Bone marrow (tissue), 2 donors: ENCODE measurements around the gene CAPRIN2.
A peak's percentile ranks its signal among the peaks of the same experiment; 100 is the strongest.

ENCODE experiments used
- DNase-seq, 2 donors: peaks; one replicate each; lab custom pipeline; 2025; lab: John Stamatoyannopoulos, UW

CAPRIN2 gene, protein sequence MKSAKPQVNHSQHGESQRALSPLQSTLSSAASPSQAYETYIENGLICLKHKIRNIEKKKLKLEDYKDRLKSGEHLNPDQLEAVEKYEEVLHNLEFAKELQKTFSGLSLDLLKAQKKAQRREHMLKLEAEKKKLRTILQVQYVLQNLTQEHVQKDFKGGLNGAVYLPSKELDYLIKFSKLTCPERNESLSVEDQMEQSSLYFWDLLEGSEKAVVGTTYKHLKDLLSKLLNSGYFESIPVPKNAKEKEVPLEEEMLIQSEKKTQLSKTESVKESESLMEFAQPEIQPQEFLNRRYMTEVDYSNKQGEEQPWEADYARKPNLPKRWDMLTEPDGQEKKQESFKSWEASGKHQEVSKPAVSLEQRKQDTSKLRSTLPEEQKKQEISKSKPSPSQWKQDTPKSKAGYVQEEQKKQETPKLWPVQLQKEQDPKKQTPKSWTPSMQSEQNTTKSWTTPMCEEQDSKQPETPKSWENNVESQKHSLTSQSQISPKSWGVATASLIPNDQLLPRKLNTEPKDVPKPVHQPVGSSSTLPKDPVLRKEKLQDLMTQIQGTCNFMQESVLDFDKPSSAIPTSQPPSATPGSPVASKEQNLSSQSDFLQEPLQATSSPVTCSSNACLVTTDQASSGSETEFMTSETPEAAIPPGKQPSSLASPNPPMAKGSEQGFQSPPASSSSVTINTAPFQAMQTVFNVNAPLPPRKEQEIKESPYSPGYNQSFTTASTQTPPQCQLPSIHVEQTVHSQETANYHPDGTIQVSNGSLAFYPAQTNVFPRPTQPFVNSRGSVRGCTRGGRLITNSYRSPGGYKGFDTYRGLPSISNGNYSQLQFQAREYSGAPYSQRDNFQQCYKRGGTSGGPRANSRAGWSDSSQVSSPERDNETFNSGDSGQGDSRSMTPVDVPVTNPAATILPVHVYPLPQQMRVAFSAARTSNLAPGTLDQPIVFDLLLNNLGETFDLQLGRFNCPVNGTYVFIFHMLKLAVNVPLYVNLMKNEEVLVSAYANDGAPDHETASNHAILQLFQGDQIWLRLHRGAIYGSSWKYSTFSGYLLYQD

DNA sequence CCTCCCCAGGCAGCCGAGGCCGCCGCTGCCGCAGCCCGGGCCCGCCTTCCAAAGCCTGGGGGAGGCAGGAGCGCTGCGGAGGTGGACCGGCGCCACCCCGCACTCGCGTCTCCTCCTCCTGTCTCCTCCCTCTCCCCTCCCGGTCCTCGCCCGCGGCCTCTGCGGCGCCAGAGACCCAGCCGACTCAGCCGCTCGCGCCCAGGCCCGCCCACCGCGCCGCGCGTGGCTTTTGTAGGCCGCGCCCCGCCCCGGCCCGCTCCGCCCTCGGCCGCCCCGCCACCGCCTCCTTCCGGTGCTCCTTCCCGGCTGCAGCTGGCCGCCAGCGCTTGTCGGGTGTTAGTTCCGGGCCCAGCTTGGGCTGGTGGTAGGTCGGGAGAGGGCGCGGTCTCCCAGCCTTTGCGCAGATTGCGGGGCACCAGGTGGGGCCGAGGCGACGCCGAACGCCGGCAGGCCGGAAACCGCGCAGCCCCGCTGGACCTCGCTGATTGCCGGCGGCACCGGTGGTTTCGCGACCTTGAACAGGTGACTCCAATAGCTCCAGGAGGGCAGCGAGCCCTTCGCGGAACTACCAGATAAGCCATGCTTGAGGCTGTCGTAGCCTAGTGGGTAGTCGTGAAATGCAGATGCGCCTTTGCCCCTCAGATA, at the start of gene CAPRIN2:
TSS of gene CAPRIN2 (minus strand) at position 202 of the 645 bp plus-strand sequence. CDS start 1,431 bp downstream, outside the sequence.
- peak; percentile 63 to 79 for DNase-seq

DNA sequence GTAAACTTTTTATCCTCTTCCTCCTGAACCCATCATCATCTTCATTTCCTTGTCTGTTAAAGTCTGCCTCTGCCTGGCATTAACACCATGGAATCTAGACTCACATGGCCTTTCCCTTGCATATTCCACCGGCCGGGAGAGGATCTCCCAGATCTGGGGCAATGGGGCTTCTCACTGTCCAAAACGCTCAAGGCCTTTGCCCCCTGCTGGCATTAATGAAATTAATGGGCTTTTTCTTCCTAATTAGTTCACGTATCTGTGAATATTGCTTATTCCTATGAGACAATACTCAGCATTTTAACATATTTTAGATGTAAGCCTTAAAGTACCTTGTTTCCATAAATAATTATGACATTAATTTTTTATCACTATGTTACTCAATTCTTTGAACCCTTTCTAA, 42.9 kb upstream of the CAPRIN2 start:
- no peak for DNase-seq

DNA sequence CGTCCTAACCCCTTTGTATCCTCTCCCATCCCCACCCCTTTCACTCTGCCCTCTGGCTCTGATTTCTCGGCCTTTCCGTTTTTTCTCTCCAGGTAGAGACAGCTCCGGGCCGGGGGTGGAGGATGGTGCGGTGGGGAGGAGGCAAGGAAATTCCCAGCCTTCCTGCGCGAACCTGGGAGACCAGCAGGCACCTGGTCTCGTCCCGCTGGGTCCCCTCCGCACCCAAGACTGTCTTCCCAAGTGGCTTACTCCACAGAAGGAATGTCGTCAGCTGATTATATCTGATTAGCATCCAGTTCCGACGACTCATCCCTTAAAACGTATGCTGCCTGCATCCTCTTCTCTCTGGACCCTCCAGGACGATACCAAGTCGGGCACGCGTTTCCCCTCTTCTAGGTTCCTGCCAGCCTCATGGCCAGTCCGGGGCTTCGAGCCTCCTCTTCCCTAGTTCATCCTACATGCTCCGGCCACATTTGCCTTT, 42.2 kb upstream of the CAPRIN2 start:
- no peak for DNase-seq

DNA sequence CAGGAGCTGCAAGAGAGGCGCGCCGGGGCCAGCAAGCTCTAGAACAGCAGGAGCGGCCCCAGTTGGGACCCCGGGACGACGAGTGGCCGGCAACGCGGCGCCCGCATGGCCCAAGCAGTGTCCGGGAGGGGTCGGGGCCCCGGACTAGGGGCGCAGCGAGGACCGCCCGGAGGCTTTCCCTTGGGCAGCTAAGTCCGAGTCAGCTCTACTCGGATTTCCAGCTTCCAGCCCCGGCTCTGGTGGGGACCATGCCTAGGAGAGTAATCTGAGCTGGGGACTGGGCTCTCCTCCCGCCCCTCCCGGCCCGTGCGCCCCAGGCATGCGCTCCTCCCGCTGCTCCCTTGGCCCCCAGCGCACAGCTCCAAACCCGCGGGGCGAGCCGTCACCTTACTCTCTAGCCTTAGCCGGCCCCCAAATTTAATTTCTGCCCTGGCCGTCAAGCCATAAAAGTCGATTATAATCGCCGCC, 41.6 kb upstream of the CAPRIN2 start:
- no peak for DNase-seq

DNA sequence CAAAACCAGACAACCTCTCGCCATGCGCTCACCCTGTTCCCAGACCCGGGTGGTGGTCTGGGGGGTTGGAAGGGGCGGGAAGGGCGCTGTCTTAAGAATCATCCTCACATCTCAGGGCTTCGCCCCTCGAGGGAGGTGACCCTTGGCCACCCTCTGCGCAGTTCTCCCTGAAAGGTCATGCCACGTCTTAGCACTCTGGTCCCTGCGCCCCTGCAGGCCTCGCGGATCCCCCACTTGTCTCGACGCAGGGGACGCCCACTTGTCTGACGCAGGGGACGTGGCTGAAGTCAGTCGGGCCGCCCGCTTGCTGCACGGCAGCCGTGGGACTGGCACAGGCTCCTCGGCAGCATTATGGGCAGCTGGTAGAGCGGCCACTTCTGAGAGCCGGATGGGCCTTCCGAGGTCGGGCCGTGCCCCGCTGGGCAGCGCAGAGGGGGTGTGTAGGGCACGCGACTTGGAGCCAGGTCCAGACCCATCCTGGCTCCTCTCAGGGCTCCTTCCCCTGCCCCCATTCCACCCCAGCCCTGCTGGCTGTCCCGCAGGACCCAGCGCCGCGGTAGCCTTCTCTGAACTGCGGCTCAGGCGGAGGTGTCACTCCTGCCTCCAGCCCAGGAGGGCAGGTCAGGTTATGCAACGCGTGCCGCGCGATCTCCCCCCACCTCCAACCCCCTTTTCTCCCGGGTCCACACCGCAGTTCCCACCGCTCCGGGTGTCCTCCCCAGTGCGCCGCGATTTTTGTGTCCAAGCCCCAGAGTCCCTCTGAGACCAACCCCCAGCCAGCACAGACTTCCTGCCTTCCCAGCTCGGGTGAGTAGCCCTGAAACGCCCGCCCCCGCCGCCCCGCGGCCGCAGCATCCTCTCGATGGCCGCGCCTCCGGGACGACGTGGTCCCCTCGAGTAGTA, 40.9 kb upstream of the CAPRIN2 start:
- no peak for DNase-seq

DNA sequence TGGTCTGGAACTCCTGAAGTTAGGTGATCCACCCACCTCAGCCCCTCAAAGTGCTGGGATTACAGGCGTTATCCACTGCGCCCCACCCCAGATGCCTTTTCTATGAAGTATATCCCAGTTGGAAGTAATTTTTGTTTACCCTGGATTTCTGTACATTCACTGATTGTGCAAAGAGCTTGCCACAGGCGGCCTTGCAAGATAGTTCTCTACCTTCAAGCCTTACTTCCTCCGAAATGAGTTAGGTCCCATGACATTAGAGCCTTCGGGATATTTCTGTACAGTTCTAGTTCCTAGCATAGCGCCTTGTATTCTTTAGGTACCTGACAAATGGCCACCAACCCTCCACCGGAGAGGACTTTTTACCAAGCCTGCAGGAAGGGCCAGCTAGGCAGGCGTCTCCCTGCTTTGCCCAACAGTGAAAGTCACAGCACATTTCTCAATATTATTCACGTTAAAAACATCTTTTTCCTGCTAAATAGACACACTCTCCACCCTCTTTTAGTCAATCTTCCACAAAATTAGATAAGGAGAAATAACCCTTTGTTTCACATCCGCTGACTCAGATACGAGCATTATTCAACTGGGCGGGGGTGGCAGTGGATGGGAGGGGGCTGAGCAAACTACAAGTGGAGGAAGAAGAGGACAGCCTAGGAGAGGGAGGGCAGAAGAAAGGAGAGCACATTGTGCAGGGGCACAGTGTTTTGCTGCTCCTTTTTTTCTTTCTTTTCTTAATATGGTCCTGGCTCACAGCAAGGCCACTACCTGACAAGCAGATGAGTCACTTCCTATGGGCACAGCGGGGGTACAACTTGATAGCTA, 40.0 kb upstream of the CAPRIN2 start:
- DNase-seq: no peak

DNA sequence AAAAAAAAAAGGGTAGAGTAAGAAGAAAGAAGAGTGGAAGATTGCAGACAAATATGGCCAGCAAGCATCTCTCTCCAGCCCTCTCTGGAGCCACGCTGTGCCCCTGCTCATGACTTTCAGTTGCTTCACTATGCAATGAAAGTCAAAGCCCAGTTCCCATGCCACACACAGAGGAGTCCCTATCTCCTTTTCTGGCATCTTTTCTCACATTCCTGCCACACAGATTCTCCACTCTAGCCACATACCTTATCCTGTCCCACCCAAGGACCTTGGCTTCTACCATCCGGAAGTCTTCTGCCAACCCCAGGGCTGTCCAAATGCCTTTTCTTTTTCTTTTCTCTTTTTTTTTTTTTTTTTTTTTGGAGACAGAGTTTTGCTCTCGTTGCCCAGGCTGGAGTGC, 39.3 kb upstream of the CAPRIN2 start:
- DNase-seq: no peak

DNA sequence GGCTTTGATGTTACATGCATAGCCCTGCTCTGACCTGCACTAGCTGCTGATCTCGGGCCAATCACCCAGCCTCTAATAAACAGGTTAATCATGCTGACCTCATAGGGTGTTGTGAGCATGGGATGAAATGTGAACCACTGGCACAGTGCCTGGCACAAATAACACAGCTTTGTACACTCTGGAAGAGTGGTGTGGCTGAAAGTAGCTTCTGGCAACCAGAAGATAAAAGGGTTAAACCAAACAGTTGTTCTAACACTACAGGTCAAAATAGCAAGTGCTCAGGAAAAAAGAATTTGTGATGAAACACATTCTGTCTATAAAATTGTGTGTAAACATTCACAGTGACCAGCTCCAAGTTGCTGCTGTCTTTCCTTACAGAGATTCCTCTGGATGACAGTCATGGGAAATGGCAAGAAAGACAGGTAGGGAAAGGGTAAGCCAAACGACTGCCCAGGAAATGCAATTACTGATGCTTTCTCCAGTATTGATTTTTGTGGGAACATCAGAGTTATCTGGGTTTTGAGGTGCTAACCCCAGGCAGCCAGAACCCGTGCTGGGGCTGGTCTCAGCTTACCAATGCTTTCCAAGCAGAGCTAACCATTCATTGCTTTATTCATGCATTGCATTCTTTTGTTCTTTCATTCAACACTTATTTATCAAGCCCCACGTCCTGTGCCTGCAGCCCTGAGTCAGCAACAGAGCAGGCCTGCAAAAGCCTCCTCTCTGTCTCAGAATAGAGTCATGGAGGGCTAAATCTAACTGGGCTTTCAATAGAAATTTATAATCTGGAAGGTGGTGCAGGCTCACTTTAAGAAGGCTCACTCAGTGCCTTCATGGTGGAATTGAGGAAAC, 38.1 kb upstream of the CAPRIN2 start:
- DNase-seq: no peak

DNA sequence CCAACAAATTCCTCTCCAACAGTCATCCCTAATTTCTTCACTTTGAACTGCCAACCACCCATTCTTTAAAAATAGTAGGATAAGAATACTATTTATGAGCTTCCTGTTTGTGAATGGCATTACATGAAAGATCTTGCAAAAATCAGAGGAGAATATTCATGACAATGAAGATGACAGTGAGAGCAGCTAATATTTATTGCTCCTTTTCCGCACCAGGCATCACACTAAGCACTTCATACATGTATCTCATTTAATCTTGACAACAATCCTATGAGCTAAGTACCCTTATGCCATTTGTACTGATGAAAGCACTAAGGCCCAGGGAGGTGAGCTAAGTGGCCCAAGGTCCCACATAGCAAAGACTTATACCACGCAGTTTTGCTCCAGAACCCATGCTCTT, 37.3 kb upstream of the CAPRIN2 start:
- no peak for DNase-seq

DNA sequence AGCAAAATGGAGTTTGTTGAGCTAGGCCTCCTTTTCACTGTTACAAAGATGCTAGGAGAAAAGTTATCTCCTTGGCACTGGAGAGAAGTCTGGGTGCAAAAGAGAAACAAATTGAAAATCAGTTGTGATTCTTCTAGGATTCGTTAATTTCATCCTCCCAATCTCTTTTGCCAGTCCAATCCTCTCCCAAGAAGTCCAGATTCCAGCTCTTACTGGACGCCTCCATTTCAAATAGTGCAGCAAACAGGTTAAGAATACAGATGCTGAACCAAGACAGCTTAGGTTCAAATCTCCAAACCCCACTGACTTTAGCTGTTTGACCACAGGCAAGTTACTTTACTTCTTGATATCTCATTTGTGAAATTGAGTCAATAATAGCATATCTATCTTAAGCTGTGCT, 34.0 kb upstream of the CAPRIN2 start:
- no peak for DNase-seq

DNA sequence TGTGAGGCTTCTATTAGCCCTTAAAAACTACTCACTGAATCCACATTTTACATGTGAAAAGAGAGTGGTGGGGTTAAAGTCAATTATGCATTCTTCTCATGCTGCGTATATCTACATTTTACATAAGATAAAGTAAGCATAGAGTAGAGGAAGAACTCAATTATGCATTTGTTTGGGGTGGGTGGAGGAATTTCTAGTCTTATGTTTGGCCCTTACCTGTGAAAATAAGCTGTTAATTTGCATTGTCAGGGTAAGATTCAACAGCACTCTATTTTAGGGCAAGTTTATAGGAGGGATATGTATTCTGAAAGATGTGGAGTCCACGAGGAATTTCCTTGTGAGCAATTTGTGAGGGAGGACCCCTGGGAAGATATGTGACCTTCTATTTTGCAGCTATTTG, 30.9 kb upstream of the CAPRIN2 start:
- no peak for DNase-seq

DNA sequence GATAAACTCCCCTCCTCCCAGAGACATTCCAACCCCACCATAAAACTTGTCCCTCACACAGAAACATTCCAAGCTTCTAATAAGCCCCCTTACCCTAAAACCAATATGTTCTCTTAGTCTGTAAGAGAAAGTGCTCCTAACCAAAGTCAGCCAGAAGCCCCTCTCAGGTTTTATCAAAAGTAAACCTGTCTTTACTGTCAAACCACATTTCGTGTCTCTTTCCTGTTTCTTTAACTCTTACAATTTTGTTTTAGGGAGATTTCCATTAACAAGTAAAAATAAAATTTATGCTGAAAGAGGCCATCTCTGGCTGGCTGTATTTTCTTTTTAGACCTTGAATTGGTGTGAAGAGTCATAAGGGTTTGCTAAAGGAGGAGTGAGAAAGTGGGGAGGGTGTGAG, 29.8 kb upstream of the CAPRIN2 start:
- DNase-seq: no peak

DNA sequence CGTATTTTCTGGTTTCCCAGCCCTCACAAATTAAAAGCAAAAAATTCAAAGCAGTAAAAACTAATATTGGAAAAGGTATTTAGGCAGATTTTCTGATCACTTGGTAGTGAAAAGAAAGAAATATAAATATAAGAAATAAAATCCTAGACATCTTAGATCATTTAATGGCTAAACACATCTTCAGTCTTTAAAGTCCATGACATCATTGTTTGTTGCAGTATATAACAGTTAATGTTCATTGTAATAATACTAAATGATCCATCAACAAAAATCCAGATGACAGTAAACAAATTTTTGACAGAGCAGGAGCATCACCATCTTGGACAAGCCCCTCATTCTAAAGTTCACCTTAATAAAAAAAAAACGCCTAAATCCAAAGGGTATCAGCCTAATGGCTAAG, 29.2 kb upstream of the CAPRIN2 start:
- DNase-seq: no peak

DNA sequence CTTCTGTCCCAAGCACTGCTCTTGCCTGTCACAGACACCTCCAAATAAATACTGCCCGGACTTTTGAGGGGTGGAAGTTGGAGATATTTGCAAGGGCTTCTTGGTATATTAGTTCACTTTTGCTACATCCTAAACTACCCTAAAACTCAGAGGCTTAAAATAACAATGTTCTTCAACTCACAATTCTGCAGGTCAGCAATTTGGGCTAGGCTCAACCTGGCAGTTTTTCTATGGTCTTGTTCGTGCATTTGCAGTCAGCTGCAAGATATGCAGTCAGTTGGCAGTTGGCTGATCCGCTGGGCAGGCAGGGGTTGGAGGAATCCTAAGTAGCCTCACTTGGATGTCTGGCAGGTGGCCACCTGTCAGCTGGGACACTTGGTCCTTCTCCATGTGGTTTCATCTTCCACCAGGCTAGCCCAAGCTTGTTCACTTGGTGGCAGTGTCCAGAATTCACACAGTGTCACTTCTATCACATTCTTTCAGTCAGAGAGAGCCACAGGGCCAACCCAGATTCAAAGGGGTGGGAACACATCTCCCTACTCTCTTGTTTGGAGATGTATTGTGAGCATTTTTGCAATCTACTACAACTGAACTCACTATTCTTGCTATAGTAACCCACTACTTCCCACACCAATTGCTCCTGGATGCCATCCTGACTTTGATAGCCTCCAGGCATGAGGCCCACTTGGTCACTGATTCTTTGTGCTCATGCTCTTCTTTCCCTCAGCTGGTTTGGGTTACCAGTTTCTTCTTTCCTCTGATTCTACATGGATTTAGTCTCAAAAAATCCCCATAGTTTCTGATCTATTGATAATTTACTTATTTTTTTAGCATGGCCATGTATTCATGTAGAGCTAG, 27.8 kb upstream of the CAPRIN2 start:
- DNase-seq: no peak

DNA sequence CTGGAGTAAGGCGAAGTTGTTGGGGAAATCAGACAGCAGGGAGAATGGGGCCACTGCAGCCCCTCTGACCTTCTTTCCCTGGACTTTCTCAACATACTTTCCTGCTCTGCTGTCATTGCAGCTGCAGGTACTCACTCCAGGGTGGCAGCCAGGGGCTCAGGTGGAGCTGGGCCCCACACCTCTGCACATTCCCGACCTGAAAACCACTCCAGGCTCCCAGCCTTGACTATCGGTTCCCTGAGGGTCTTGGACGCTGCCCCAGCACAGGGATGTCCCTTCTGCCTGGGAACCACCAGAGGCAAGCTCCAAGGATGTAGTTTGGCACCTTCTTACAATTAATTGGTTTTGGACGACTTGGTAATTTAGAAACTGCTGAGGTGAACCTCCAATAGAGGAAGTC, 24.8 kb upstream of the CAPRIN2 start:
- DNase-seq: no peak

DNA sequence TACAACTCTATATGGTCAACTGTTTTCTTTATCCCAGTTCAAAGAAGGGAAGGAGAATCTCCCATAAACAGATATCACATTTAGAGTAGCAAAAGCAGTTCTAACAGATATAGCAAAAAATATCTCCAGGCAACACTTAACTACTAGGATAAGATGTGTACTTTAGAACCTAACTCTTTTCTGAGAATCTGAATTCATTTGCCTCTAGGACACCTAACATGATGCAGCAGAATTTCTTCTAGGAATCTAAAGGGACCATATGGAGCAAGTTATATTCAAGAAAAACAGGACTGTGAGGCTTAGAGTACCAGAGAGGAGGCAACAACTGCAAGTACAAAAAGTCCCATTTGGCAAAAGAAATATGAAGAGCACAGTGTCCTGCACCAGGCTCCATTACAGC, 24.4 kb upstream of the CAPRIN2 start:
- no peak for DNase-seq

DNA sequence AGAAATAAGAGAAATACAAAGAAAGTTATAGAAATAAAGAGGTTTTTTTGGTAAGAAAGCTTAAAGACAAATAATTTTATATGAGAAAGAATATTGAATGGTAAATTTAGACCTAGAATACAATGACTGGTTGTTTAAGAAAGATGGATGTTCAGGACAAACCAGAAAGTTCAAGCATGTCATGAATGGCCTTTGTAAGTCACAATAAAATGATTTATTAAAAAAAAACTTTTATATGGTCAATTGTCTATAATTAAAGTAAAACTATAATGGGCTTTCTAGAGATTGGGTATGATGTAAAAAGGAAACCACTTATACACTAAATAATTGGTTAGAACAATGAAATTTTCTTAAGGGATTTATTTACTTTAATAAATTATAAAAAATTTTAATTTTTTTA, 19.8 kb upstream of the CAPRIN2 start:
- DNase-seq: no peak

DNA sequence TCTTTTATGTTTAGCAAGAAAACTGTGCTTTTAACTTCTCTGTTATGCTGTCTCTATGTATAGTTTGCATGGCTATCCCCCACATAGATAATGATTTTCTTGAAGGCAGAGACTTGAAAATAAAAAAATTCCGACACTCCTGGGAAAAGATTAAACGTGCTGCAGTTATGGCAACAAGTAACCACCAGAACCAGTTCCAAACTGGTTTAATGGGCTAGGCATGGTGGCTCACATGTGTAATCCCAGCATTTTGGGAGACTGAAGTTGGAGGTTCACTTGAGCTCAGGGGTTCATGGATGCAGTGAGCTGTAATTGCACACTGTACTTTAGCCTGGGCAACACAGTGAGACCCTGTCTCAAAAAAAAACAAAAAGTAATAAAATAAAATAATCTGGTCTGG, 15.1 kb upstream of the CAPRIN2 start:
- no peak for DNase-seq
